Small intestine (tissue), 7 donors: ENCODE measurements around the gene LTBP2. TPM values are rescaled to one million over a fixed set of nuclear protein-coding genes. Genes with fewer than 3 reads are reported as not detected.

Source experiments
- DNase-seq, 2 donors: peaks; one replicate each; pipeline versions ENCODE4 v3.0.0 to v3.0.0-alpha.2; 2013
- FAIRE-seq: peaks from 2 replicates; lab custom pipeline; 2012; peaks lifted over from hg19 to GRCh38; lab: Jason Lieb, UNC
- H3K27ac ChIP-seq, 3 donors: one replicate each; pipeline ENCODE4 v1.5.1; 2013; ENCODE audit warnings: low read length in 2 of 3, mild to moderate bottlenecking in 2 of 3, control low read depth in 1 of 3, inconsistent platforms in 1 of 3, low read depth in 1 of 3, moderate library complexity in 1 of 3
- H3K27me3 ChIP-seq, 3 donors: one replicate each; pipeline ENCODE4 v1.6.1; 2013; ENCODE audit warnings: low read length in 3 of 3, inconsistent platforms in 1 of 3; ENCODE audit not compliant: control insufficient read depth in 3 of 3, insufficient read depth in 3 of 3
- H3K36me3 ChIP-seq, 3 donors: one replicate each; pipeline ENCODE4 v1.6.1; 2013; ENCODE audit warnings: low read length in 3 of 3, inconsistent platforms in 1 of 3, low read depth in 1 of 3, mild to moderate bottlenecking in 1 of 3, moderate library complexity in 1 of 3; ENCODE audit not compliant: control insufficient read depth in 3 of 3, insufficient read depth in 2 of 3
- H3K4me1 ChIP-seq, 3 donors: one replicate each; pipeline ENCODE4 v1.6.1; 2013; ENCODE audit warnings: low read length in 2 of 3, inconsistent platforms in 1 of 3, low read depth in 1 of 3, mild to moderate bottlenecking in 1 of 3, moderate library complexity in 1 of 3; ENCODE audit not compliant: control insufficient read depth in 3 of 3, insufficient read depth in 2 of 3
- H3K4me3 ChIP-seq, 3 donors: one replicate each; pipeline ENCODE4 v1.5.1; 2013; ENCODE audit warnings: low read length in 3 of 3, control low read depth in 1 of 3, inconsistent platforms in 1 of 3, low read depth in 1 of 3, mild to moderate bottlenecking in 1 of 3, moderate library complexity in 1 of 3
- H3K9me3 ChIP-seq, 2 donors: one replicate each; pipeline ENCODE4 v1.6.1; 2013; ENCODE audit warnings: low read depth in 1 of 2, low read length in 1 of 2; ENCODE audit not compliant: control insufficient read depth in 2 of 2, insufficient read depth in 1 of 2
- WGBS, 3 donors: extraction: QIAGEN DNeasy Blood & Tissue Kit; methylation state at CpG; one replicate each; pipeline ENCODE4 v1.1.7; 2013; 5-methylcytosine and 5-hydroxymethylcytosine counted together
- polyA plus RNA-seq, 4 donors: library from polyadenylated mRNA; stranded (reverse) in 3 of 4; unstranded in 1 of 4; fragments of 200-250 nt in 3 of 4; fragments of 120-200 nt in 1 of 4; gene quantifications; one replicate each; pipeline versions ENCODE4 v1.2.1 to v1.2.3, GENCODE V29; 2013
- donor health status: healthy with polysubstance abuse.
- donor health status: control.
- donor health status: control.
- donor health status: Bipolar disorder and iron deficiency.
- donor health status: healthy.

LTBP2 gene
- polyA plus RNA-seq, 4 donors, result 0.22 to 1.8 (median 1.1) TPM

DNA sequence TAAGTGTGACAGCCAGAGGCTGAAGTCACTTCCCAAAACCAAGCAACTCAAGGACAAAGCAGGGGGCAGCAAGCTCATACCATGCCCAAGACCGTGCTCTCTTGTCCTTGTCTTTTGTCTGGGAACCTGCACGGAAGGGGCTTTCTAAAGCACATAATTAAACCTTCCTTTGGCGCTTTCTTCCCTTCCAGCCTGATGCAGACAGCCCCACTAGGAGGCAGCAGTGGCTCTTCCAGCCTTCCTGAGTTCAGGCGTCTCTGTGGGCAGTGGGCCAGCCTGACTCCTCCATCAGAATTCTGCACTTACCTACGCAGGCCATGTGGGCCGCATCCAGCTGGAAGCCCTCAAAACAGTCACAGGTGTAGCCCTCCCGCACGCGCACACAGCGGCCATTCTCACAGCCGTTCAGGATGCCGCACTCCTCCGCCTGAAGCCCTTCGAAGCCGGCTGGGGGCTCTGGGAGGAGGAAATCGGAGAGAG, 110.9 kb downstream of the LTBP2 start:
- DNase-seq (peak; percentile 16 to 57), FAIRE-seq (no peak)
- no peak overlapping the region for H3K4me3 ChIP-seq
- no peaks in the 10 kb centered on the region for H3K4me1 ChIP-seq
- H3K27ac ChIP-seq, result no peak overlapping the region
- peaks cover 0 to 15% (median 0%) of the 10 kb centered on the region in 3 donors for H3K36me3 ChIP-seq
- WGBS, 3 donors, result 53 to 71% (median 70%) methylated on average over 16 of the region's 16 CpGs
- no peaks in the 10 kb centered on the region for H3K9me3 ChIP-seq
- no peaks in the 10 kb centered on the region for H3K27me3 ChIP-seq

DNA sequence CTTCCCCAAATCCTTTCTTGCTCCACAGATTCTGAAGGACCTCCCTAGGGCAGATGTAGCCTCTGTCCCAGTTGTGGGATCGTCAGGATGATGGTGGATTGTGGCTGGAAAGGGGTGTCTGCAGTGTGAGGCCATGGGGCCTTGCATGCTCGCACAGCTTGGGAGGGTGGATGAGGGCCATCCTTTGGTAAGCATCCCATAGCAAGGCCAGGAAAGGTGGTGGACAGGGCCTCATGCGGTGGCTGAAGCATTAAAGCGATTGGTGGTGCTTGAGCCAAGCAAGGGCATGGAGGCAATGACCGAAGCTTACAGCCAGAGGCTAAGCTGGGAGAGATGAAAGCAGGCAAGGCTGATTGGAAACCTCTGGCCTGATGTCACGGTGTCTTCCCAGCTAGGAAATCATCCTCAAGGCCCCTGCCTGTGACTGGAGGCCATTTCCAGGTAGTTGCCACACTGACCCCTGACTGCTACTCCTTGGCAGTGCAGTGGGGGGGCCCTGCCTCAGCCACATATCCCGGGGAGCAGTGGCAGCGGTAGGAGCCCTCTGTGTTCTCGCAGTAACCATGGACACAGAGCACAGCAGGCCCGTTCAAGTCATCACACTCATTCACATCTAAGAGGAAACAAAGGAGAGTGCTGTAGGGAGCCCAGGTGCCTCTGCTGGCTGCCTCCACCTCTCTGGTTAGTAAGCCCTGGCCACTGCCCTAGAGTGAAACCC, 111.5 kb downstream of the LTBP2 start:
- FAIRE-seq, result no peak
- no peaks in the 10 kb centered on the region for H3K9me3 ChIP-seq
- 84 to 87% (median 85%) methylated on average over 10 of the region's 10 CpGs for WGBS, 3 donors
- H3K27ac ChIP-seq, result no peak overlapping the region
- no peak overlapping the region for H3K4me3 ChIP-seq
- no peak for DNase-seq
- peaks cover 0 to 15% (median 0%) of the 10 kb centered on the region in 3 donors for H3K36me3 ChIP-seq
- no peaks in the 10 kb centered on the region for H3K27me3 ChIP-seq
- no peaks in the 10 kb centered on the region for H3K4me1 ChIP-seq

DNA sequence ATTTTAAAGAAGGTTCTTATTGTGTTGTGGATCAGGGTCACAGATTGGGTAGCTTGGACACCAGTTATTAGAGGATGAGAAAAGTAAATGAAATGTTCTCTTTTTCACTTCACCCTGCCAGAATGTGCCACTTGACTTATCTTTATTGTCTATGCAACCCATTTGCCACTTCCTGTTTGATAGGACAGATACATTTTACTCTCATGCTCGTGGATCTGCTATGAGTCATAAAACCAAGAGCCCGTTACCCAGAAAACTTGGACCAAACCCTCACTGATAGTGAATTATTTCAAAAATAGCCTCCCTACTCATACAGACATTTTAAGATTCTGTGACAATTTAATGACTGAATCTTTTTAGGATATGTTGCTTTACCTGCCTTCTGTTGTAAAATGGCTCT, 116.7 kb downstream of the LTBP2 start:
- no peak overlapping the region for H3K4me3 ChIP-seq
- peak in 1 of 2 donors; percentile 8 for DNase-seq
- no peaks in the 10 kb centered on the region for H3K9me3 ChIP-seq
- H3K4me1 ChIP-seq, result peaks cover 2 to 24% (median 4%) of the 10 kb centered on the region in 3 donors
- no peaks in the 10 kb centered on the region for H3K27me3 ChIP-seq
- H3K27ac ChIP-seq, result peak overlapping the region in 1 of 3 donors; percentile 89
- peaks cover 0 to 3% (median 0%) of the 10 kb centered on the region in 3 donors for H3K36me3 ChIP-seq
- 49 to 62% (median 60%) methylated on average over 2 of the region's 2 CpGs for WGBS, 3 donors
- no peak for FAIRE-seq

DNA sequence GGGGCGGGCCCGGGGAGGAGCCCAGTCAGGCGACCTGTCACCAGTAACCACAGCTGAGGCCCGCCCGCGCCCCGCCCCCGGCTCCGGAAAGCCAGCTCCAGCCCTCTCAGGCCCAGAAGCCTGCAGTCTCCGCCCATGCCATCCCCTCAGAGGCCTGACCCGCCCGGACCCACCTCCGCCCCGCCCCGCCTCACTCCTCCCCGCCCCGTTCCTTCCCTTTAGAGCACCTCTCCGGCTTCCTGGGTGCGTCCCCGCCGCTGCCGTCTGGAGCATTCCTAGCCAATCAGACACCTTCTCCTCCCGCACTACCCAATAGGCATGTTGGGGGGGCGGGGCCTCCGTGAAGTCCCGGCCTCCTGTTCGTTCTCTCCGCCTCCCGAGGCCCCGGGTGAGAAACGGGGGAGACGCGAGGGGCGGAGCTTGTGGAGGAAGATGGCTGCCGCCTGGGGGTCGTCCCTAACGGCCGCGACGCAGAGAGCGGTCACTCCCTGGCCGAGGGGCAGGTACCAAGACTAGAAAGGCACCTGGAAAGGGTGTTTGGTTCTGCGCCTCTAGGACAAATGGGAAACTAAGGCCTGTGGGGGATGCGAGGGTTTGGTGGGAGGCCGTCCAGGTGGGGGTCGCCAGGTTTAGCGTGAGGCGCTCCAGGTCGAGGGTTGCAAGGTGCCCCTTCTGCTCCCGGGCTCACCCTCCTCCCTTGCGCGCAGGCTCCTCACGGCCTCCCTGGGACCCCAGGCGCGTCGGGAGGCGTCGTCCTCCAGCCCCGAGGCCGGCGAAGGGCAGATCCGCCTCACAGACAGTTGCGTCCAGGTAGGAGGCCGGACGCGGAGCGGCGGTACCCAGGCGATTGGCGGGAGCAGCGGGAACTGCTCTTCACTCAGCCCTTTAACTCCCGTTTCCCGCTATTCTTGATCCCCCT, 118.4 kb downstream of the LTBP2 start, which contains the start of gene ISCA2:
TSS of gene ISCA2 (plus strand) at position 423 of the 919 bp plus-strand sequence. CDS start at position 433, 10 bp downstream.
- Histone ChIP-seq H3K27me3 (no peaks in the 10 kb centered on the region), H3K9me3 (no peaks in the 10 kb centered on the region), H3K4me1 (peaks cover 5 to 29% (median 6%) of the 10 kb centered on the region in 3 donors), H3K36me3 (peaks cover 0 to 3% (median 0%) of the 10 kb centered on the region in 3 donors), H3K27ac (peak within 1 kb of the TSS; percentile 89 to 99 (median 97)), H3K4me3 (peak within 1 kb of the TSS; percentile 80 to 96 (median 89))
- WGBS, 3 donors, result 0 to 1% (median 0%) methylated on average over 57 to 73 of the region's 73 CpGs
- FAIRE-seq (no peak), DNase-seq (peak; percentile 100)

DNA sequence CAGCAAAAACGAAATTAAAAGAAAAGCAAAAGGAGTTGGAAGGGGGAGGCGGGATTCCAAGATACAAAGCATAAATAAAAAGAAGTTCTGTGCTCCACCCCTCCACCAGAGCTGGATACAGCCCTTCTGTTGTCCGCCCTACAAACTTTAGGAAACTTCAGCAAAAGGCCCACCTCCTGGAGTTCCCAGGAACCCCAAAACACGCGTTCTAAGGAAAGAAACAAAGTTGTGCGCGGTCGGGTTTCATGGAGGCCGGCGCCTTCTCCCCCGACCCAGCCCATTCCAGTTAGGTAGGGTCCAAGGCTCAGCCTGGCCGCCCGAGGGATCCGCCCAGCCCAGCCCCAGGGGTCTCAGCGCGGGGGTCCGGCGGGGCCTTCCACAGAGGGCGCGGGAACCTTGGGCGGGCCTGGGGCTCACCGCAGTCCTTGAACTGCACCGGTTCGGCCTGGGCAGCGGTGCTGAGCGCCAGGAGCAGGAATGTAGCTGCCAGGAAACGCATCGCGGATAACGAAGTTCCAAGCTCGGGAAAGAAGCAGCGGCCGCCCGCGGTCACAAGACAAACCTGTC, 119.2 kb downstream of the LTBP2 start, which contains the start of gene NPC2:
TSS of gene NPC2 (minus strand) at position 530 of the 567 bp plus-strand sequence. CDS start at position 499, 31 bp downstream.
- DNase-seq (no peak), FAIRE-seq (no peak)
- 0 to 1% (median 0%) methylated on average over 31 to 35 of the region's 35 CpGs for WGBS, 3 donors
- Histone ChIP-seq H3K36me3 (peaks cover 0 to 3% (median 0%) of the 10 kb centered on the region in 3 donors), H3K4me3 (peak within 1 kb of the TSS; percentile 80 to 96 (median 89)), H3K9me3 (no peaks in the 10 kb centered on the region), H3K4me1 (peaks cover 5 to 29% (median 6%) of the 10 kb centered on the region in 3 donors), H3K27ac (peak within 1 kb of the TSS; percentile 89 to 99 (median 97)), H3K27me3 (no peaks in the 10 kb centered on the region)

DNA sequence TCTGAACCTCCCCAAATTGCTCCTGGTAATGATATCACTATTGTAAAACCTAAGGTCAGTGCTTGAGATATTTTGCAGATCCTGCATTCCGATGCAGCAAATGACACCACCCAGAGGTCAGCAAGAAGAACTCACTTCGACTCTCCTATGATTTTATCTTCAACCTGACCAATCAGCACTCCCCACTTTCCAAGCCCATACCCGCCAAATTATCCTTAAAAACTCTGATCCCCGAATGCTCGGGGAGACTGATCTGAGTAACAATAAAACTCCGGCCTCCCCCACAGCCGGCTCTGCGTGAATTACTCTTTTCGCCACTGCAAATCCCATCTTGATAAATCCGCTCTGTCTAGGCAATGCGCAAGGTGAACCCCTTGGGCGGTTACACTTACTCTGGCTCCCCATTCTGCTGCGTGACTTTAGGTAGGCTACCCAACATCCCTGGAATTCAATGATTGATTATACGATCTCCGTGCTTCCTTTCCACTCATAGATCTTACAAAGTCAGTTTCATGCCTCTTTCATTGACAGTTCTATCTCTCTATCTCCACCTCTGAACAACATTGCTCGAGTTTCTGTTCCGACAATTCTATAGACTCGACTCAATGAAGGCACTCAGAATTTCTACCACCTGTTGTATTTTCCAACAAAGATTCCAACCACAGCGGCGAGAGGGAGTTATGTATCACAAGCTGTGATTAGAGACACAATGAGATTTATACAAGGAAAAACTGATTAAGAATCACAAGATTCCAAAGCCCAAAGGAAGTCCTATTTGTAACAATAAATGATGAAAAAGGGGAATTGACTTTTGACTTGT, 119.9 kb downstream of the LTBP2 start:
- Histone ChIP-seq H3K36me3 (peaks cover 0 to under 1% (median 0%) of the 10 kb centered on the region in 3 donors), H3K27me3 (no peaks in the 10 kb centered on the region), H3K9me3 (no peaks in the 10 kb centered on the region), H3K4me1 (peaks cover 5 to 29% (median 6%) of the 10 kb centered on the region in 3 donors), H3K27ac (peak overlapping the region; percentile 26 to 99 (median 89)), H3K4me3 (peak overlapping the region in 2 of 3 donors; percentile 80 to 83)
- 1 to 3% (median 2%) methylated on average over 20 of the region's 20 CpGs for WGBS, 3 donors
- FAIRE-seq, result no peak
- peak; percentile 48 to 57 for DNase-seq

DNA sequence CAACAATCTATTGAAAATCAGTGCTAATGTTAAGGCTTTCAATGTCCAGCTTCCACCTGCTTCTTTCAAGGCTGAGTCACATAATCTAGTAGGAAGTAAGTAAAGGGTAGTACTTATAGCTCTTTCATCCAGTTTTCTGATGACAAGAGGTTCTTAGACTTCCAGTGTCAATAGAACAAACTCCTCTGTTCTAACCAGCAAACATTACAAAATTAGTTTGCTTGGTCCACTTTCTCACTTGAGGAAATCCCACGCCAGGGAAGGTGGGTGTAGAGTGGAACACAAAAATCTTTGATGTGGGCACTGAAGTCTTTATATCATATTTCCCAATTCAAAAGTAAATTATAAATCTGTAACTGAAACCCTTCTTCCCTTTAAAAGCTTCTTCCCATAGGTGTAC, 121.6 kb downstream of the LTBP2 start:
- Histone ChIP-seq H3K36me3 (peaks cover 0 to 4% (median 0%) of the 10 kb centered on the region in 3 donors), H3K9me3 (no peaks in the 10 kb centered on the region), H3K4me3 (no peak overlapping the region), H3K4me1 (peaks cover 8 to 36% (median 8%) of the 10 kb centered on the region in 3 donors), H3K27me3 (no peaks in the 10 kb centered on the region), H3K27ac (no peak overlapping the region)
- no peak for DNase-seq
- FAIRE-seq, result no peak
- 77 to 94% (median 86%) methylated on average over 1 of the region's 1 CpG for WGBS, 3 donors
